ENCODE measurements around the gene SLC8A1. TPM values are rescaled to one million over a fixed set of nuclear protein-coding genes. Genes with fewer than 3 reads are reported as not detected.

SLC8A1 gene
- total RNA-seq, 2 donors from 2014 or later = 3.1 to 22.6 TPM

GRCh38 chr2:40161986-40162385 is 289.9 kb downstream of the SLC8A1 start:
- ATAC-seq (no peak), DNase-seq (no peak)
- intact Hi-C loops (cut with DNase I, micrococcal nuclease) = no loop called here

- intact Hi-C loops (cut with DNase I, micrococcal nuclease) = no loop called here
- DNase-seq (no peak), ATAC-seq (no peak)
Observed at GRCh38 chr2:40160751-40161218, 291.1 kb downstream of the SLC8A1 start.

- no peak for ATAC-seq
- intact Hi-C loops (cut with DNase I, micrococcal nuclease) = no loop called here
- DNase-seq = no peak
Observed at GRCh38 chr2:40159333-40159732, 292.6 kb downstream of the SLC8A1 start.

GRCh38 chr2:40158781-40159180 is 293.1 kb downstream of the SLC8A1 start:
- DNase-seq = no peak
- ATAC-seq = peak; percentile 99
- intact Hi-C loops (cut with DNase I, micrococcal nuclease) = no loop called here

GRCh38 chr2:40155728-40156127 is 296.2 kb downstream of the SLC8A1 start:
- intact Hi-C loops (cut with DNase I, micrococcal nuclease) = no loop called here
- no peak for ATAC-seq
- no peak for DNase-seq

GRCh38 chr2:40150266-40150665 is 301.6 kb downstream of the SLC8A1 start:
- no peak for DNase-seq
- ATAC-seq = no peak
- intact Hi-C loops (cut with DNase I, micrococcal nuclease) = no loop called here

- DNase-seq (no peak), ATAC-seq (no peak)
- intact Hi-C loops (cut with DNase I, micrococcal nuclease) = no loop called here
Observed at GRCh38 chr2:40148334-40148733, 303.6 kb downstream of the SLC8A1 start.

GRCh38 chr2:40147360-40147759 is 304.5 kb downstream of the SLC8A1 start:
- ATAC-seq (no peak), DNase-seq (no peak)
- intact Hi-C loops (cut with DNase I, micrococcal nuclease) = no loop called here

- intact Hi-C loops (cut with DNase I, micrococcal nuclease) = no loop called here
- DNase-seq (no peak), ATAC-seq (no peak)
Observed at GRCh38 chr2:40144022-40144421, 307.9 kb downstream of the SLC8A1 start.

GRCh38 chr2:40138314-40138713 is 313.6 kb downstream of the SLC8A1 start:
- intact Hi-C loops (cut with DNase I, micrococcal nuclease) = no loop called here

GRCh38 chr2:40131081-40131704 is 320.7 kb downstream of the SLC8A1 start:
- no peak for ATAC-seq
- intact Hi-C loops (cut with DNase I, micrococcal nuclease) = no loop called here
- no peak for DNase-seq

More at GRCh38 chr2:40138314-40138713, 313.6 kb downstream of the SLC8A1 start:
- DNase-seq (no peak), ATAC-seq (no peak)

- DNase-seq (no peak), ATAC-seq (no peak)
- intact Hi-C loops (cut with DNase I, micrococcal nuclease) = no loop called here
Observed at GRCh38 chr2:40130251-40130994, 321.5 kb downstream of the SLC8A1 start.

GRCh38 chr2:40129725-40130124 is 322.2 kb downstream of the SLC8A1 start:
- DNase-seq (peak; percentile 6 to 36), ATAC-seq (no peak)
- intact Hi-C loops (cut with DNase I, micrococcal nuclease) = no loop called here

- no peak for DNase-seq
- intact Hi-C loops (cut with DNase I, micrococcal nuclease) = no loop called here
- no peak for ATAC-seq
Observed at GRCh38 chr2:40128796-40129195, 323.1 kb downstream of the SLC8A1 start.

- intact Hi-C loops (cut with DNase I, micrococcal nuclease) = no loop called here
- ATAC-seq (no peak), DNase-seq (no peak)
Observed at GRCh38 chr2:40127890-40128557, 323.9 kb downstream of the SLC8A1 start.

- intact Hi-C loops (cut with DNase I, micrococcal nuclease) = no loop called here
- ATAC-seq = no peak
- DNase-seq = no peak
Observed at GRCh38 chr2:40127146-40127545, 324.7 kb downstream of the SLC8A1 start.

- intact Hi-C loops (cut with DNase I, micrococcal nuclease) = no loop called here
- DNase-seq (no peak), ATAC-seq (no peak)
Observed at GRCh38 chr2:40126006-40126405, 325.9 kb downstream of the SLC8A1 start.

GRCh38 chr2:40123746-40124145 is 328.1 kb downstream of the SLC8A1 start:
- intact Hi-C loops (cut with DNase I, micrococcal nuclease) = no loop called here
- no peak for ATAC-seq
- no peak for DNase-seq

- no peak for DNase-seq
- no peak for ATAC-seq
- intact Hi-C loops (cut with DNase I, micrococcal nuclease) = no loop called here
Observed at GRCh38 chr2:40123326-40123725, 328.6 kb downstream of the SLC8A1 start.

- DNase-seq = no peak
- intact Hi-C loops (cut with DNase I, micrococcal nuclease) = no loop called here
Observed at GRCh38 chr2:40120957-40121356, 330.9 kb downstream of the SLC8A1 start.

More at GRCh38 chr2:40120957-40121356, 330.9 kb downstream of the SLC8A1 start:
- no peak for ATAC-seq

Measured in left colon (tissue), 2 donors.